Keratinocyte (primary cell): ENCODE data around the gene LZTS2. TPM values are rescaled to one million over a fixed set of nuclear protein-coding genes. Genes with fewer than 3 reads are reported as not detected.

Experiments used
- DNase-seq: peaks from one replicate; pipeline ENCODE4 v3.0.0-alpha.2; 2011; ENCODE audit warnings: low read depth, missing footprints, low spot score
- FAIRE-seq: peaks from 2 replicates; lab custom pipeline; 2011; peaks lifted over from hg19 to GRCh38; lab: Jason Lieb, UNC
- H2AFZ ChIP-seq: 2 replicates; pipeline ENCODE4 v1.6.0; 2012; ENCODE audit warnings: low read length, control low read depth, inconsistent platforms; ENCODE audit not compliant: control insufficient read depth
- H3K27ac ChIP-seq: 2 replicates; pipeline ENCODE4 v1.5.1; 2011; ENCODE audit warnings: low read length; ENCODE audit not compliant: control insufficient read depth, insufficient read depth
- H3K27me3 ChIP-seq: 3 replicates; pipeline ENCODE4 v1.6.0; 2011; ENCODE audit warnings: low read length; ENCODE audit not compliant: control insufficient read depth, insufficient read depth; ENCODE audit errors: extremely low read depth
- H3K36me3 ChIP-seq, 2 experiments: 2 replicates in 1 of 2; 3 replicates in 1 of 2; pipeline ENCODE4 v1.5.1; 2011; ENCODE audit warnings: low read length in 2 of 2, mild to moderate bottlenecking in 1 of 2; ENCODE audit not compliant: control insufficient read depth in 2 of 2, insufficient read depth in 2 of 2; ENCODE audit errors: extremely low read depth in 1 of 2
- H3K4me1 ChIP-seq: 3 replicates; pipeline ENCODE4 v1.5.1; 2011; ENCODE audit warnings: low read length; ENCODE audit not compliant: control insufficient read depth, insufficient read depth; ENCODE audit errors: extremely low read depth
- H3K4me2 ChIP-seq: 3 replicates; pipeline ENCODE4 v1.6.0; 2011; ENCODE audit warnings: low read depth, low read length; ENCODE audit not compliant: control insufficient read depth, insufficient read depth; ENCODE audit errors: extremely low read depth
- H3K4me3 ChIP-seq, 3 experiments: fragments of 200-600 bp in 1 of 3; sonication (generic) in 1 of 3; 2 replicates in 2 of 3; 3 replicates in 1 of 3; pipeline ENCODE4 v1.5.1; 2011 to 2016; ENCODE audit warnings: low read length in 3 of 3, mild to moderate bottlenecking in 3 of 3, control low read depth in 2 of 3, inconsistent platforms in 1 of 3, low read depth in 1 of 3, mixed read lengths in 1 of 3, mixed run types in 1 of 3, moderate library complexity in 1 of 3; ENCODE audit not compliant: control insufficient read depth in 2 of 3, insufficient read depth in 2 of 3; ENCODE audit errors: extremely low read depth in 1 of 3
- H3K79me2 ChIP-seq: 2 replicates; pipeline ENCODE4 v1.6.0; 2012; ENCODE audit warnings: low read length; ENCODE audit not compliant: control insufficient read depth, insufficient read depth
- H3K9ac ChIP-seq: 3 replicates; pipeline ENCODE4 v1.6.0; 2011; ENCODE audit warnings: low read length; ENCODE audit not compliant: control insufficient read depth, insufficient read depth; ENCODE audit errors: extremely low read depth
- H3K9me1 ChIP-seq: 3 replicates; pipeline ENCODE4 v1.6.0; 2011; ENCODE audit warnings: low read length; ENCODE audit not compliant: control insufficient read depth, insufficient read depth; ENCODE audit errors: extremely low read depth
- H3K9me3 ChIP-seq: 2 replicates; pipeline ENCODE4 v1.5.1; 2012; ENCODE audit warnings: low read depth, low read length; ENCODE audit not compliant: control insufficient read depth
- H4K20me1 ChIP-seq: 3 replicates; pipeline ENCODE4 v1.6.0; 2011; ENCODE audit warnings: low read length; ENCODE audit not compliant: control insufficient read depth, insufficient read depth; ENCODE audit errors: extremely low read depth
- CTCF ChIP-seq, 3 experiments: IDR thresholded peaks in 1 of 3; conservative IDR thresholded peaks in 1 of 3; optimal IDR thresholded peaks in 1 of 3; 2 replicates in 2 of 3; 3 replicates in 1 of 3; pipeline versions ENCODE3 to v1.5.1; 2011; ENCODE audit warnings: low read length in 3 of 3, mild to moderate bottlenecking in 3 of 3, moderate library complexity in 2 of 3, control low read depth in 1 of 3, inconsistent platforms in 1 of 3; ENCODE audit not compliant: insufficient read depth in 2 of 3; ENCODE audit errors: extremely low read depth in 1 of 3
- EZH2 ChIP-seq: IDR thresholded peaks from one replicate; pipeline ENCODE4 v1.6.1; 2012; ENCODE audit warnings: inconsistent platforms, mild to moderate bottlenecking, low read length, moderate library complexity
- dilution Hi-C: fragments of 300-500 bp; cut with MboI; formaldehyde crosslinking; loops from one replicate; pipeline ENCODE4 v1.7.0; 2020; ENCODE audit warnings: low sequenced_read_pairs; ENCODE audit not compliant: extremely low pct_ligation_motif_present
- polyA plus RNA-seq, 5 experiments: library from polyadenylated mRNA; depleted of rRNA in 3 of 5; stranded (reverse) in 3 of 5; stranded (forward) in 1 of 5; unstranded in 1 of 5; fragments of >200 nt; gene quantifications; 1 replicate in 1 of 5; 2 replicates in 3 of 5; 3 replicates in 1 of 5; pipeline versions ENCODE4 v1.2.1 to v1.2.3, GENCODE V29; 2011 to 2012; ENCODE audit warnings: missing spikeins in 2 of 5, low read depth in 1 of 5, low replicate concordance in 1 of 5

The LZTS2 gene
- polyA plus RNA-seq, 1 donor (not counting 4 experiments of a cell fraction or from before 2014, with no cell fraction given) = 18.6 TPM

GRCh38 chr10:100980711-100981110 lies 18.9 kb upstream of the LZTS2 start:
- H3K4me3 ChIP-seq = no peak overlapping the region
- no peaks in the 10 kb centered on the region for H3K9me3 ChIP-seq
- no peak for DNase-seq
- no peak overlapping the region for H2AFZ ChIP-seq
- no peak overlapping the region for H3K27ac ChIP-seq
- peaks cover 9 to 23% of the 10 kb centered on the region in 2 experiments for H3K36me3 ChIP-seq
- no peaks in the 10 kb centered on the region for H3K4me1 ChIP-seq
- H4K20me1 ChIP-seq = no peaks in the 10 kb centered on the region
- TF ChIP-seq CTCF (optimal IDR thresholded peaks at IDR 0.05 in 1 of 3, IDR thresholded peaks at IDR 0.05 in 1 of 3, conservative IDR thresholded peaks at IDR 0.05 in 1 of 3; ENCODE audit: extremely low read depth in 1 of 3, insufficient read depth in 2 of 3, low read length in 3 of 3) = no peak
- no peak for TF ChIP-seq EZH2
- H3K27me3 ChIP-seq = no peaks in the 10 kb centered on the region
- FAIRE-seq = no peak
- H3K4me2 ChIP-seq = no peak overlapping the region
- H3K9me1 ChIP-seq = peaks cover 2% of the 10 kb centered on the region
- dilution Hi-C loops = no loop called here
- H3K9ac ChIP-seq = no peak overlapping the region
- peaks cover 2% of the 10 kb centered on the region for H3K79me2 ChIP-seq

- Histone ChIP-seq H3K9ac (no peak overlapping the region), H3K27ac (no peak overlapping the region), H3K4me1 (peaks cover 3% of the 10 kb centered on the region), H3K4me3 (no peak overlapping the region), H3K9me3 (no peaks in the 10 kb centered on the region), H3K9me1 (peaks cover 2% of the 10 kb centered on the region), H3K36me3 (peaks cover 9 to 23% of the 10 kb centered on the region in 2 experiments), H2AFZ (no peak overlapping the region), H3K79me2 (peaks cover 6% of the 10 kb centered on the region), H4K20me1 (no peaks in the 10 kb centered on the region), H3K4me2 (no peak overlapping the region), H3K27me3 (no peaks in the 10 kb centered on the region)
- dilution Hi-C loops = no loop called here
- no peak for TF ChIP-seq CTCF (optimal IDR thresholded peaks at IDR 0.05 in 1 of 3, IDR thresholded peaks at IDR 0.05 in 1 of 3, conservative IDR thresholded peaks at IDR 0.05 in 1 of 3; ENCODE audit: extremely low read depth in 1 of 3, insufficient read depth in 2 of 3, low read length in 3 of 3)
- TF ChIP-seq EZH2 = no peak
- DNase-seq (no peak), FAIRE-seq (no peak)
Measured at GRCh38 chr10:100981178-100981772, 18.3 kb upstream of the LZTS2 start.
